ENCODE data around the gene PCDHGA1. TPM values are rescaled to one million over a fixed set of nuclear protein-coding genes. Genes with fewer than 3 reads are reported as not detected.
"Not testable (repeated sequence)": the region's sequence is repeated elsewhere in the genome, so short reads cannot be mapped to it uniquely, and the experiment has no call there.

PCDHGA1 gene
- polyA plus RNA-seq, 2 of the 4 experiments (the other 2 are of a cell fraction): 0.32 to 0.71 TPM

DNA sequence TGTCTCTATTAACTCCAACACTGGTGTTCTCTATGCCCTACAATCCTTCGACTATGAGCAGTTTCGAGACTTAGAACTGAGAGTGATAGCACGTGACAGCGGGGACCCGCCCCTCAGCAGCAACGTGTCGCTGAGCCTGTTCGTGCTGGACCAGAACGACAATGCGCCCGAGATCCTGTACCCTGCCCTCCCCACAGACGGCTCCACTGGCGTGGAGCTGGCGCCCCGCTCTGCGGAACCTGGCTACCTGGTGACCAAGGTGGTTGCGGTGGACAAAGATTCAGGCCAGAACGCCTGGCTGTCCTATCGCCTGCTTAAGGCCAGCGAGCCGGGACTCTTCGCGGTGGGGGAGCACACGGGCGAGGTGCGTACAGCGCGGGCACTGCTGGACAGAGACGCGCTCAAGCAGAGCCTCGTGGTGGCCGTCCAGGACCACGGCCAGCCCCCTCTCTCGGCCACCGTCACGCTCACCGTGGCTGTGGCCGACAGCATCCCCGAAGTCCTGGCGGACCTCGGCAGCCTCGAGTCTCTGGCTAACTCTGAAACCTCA, 92.5 kb downstream of the PCDHGA1 start:
- Histone ChIP-seq H3K27ac (no peak overlapping the region), H3K4me1 (no peaks in the 10 kb centered on the region), H3K4me3 (no peak overlapping the region), H3K9me3 (peaks cover 81% of the 10 kb centered on the region), H3K4me2 (no peak overlapping the region)
- ChIA-PET POLR2A (no interaction called here), CTCF (interaction anchor here (1.2 to 1.5 kb wide), 2 partner anchors 73 to 141 kb away, joined by 3 to 7 read pairs; partner anchors contain the start of gene PCDHGB1)
- DNase-seq (ENCODE audit: low read depth in 1 of 2, low spot score in 1 of 2): no peak
- TF ChIP-seq ZFP36 (IDR thresholded peaks at IDR 0.05; ENCODE audit: borderline replicate concordance, partially characterized antibody): no peak
- TF ChIP-seq HOXA7 (CRISPR knock-in tag; IDR thresholded peaks at IDR 0.05): no peak
- no peak for FAIRE-seq
- WGBS (ENCODE audit: missing lambda C conversion rate): 81% methylated on average over 25 of the region's 42 CpGs
- ATAC-seq: no peak

DNA sequence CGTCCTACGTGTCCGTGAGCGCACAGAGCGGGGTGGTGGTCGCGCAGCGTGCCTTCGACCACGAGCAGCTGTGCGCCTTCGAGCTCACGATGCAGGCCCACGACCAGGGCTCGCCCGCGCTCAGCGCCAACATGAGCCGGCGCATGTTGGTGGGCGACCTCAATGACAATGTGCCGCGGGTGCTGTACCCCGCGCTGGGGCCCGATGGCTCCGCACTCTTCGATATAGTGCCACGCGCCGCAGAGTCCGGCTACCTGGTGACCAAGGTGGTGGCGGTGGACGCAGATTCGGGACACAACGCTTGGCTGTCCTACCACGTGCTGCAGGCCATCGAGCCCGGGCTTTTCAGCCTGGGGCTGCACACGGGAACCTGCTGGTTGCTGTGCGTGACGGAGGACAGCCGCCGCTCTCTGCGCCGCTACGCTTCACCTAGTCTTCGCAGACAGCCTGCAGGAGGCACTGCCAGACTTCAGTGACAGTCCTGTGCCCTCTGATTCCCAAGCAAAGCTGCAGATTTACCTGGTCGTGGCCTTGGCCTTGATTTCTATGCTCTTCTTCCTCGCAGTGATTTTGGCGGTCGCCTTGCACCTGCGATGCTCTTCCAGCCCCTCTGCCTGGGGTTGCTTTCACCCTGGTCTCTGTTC, 97.6 kb downstream of the PCDHGA1 start:
- H3K4me2 ChIP-seq: no peak overlapping the region
- no peak for DNase-seq (ENCODE audit: low read depth in 1 of 2, low spot score in 1 of 2)
- H3K4me3 ChIP-seq: no peak overlapping the region
- no peak for FAIRE-seq
- WGBS (ENCODE audit: missing lambda C conversion rate): 83% methylated on average over 41 of the region's 53 CpGs
- no peak overlapping the region for H3K27ac ChIP-seq
- TF ChIP-seq CEBPB (IDR thresholded peaks at IDR 0.05): no peak
- TF ChIP-seq HDAC2 (IDR thresholded peaks at IDR 0.05): no peak
- no peak for TF ChIP-seq EHF (CRISPR knock-in tag; IDR thresholded peaks at IDR 0.05)
- TF ChIP-seq FOSB (CRISPR knock-in tag; IDR thresholded peaks at IDR 0.05): no peak
- no peak for TF ChIP-seq KDM1A (IDR thresholded peaks at IDR 0.05; ENCODE audit: low read depth)
- no peak for TF ChIP-seq EP300 (IDR thresholded peaks at IDR 0.05)
- no peak for TF ChIP-seq EHMT2 (IDR thresholded peaks at IDR 0.05; ENCODE audit: low read depth)
- TF ChIP-seq MYC (IDR thresholded peaks at IDR 0.05; ENCODE audit: borderline replicate concordance, low read length): no peak
- TF ChIP-seq ZFP36 (IDR thresholded peaks at IDR 0.05; ENCODE audit: borderline replicate concordance, partially characterized antibody): no peak
- TF ChIP-seq, protein P1, sequence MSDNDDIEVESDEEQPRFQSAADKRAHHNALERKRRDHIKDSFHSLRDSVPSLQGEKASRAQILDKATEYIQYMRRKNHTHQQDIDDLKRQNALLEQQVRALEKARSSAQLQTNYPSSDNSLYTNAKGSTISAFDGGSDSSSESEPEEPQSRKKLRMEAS (IDR thresholded peaks at IDR 0.05): no peak
- TF ChIP-seq POLR2AphosphoS2 (conservative IDR thresholded peaks at IDR 0.05; ENCODE audit: low read length): no peak
- ATAC-seq: no peak
- ChIA-PET POLR2A (no interaction called here), CTCF (interaction anchor here (0.6 to 1.6 kb wide), 3 partner anchors 58 to 131 kb away, joined by 3 read pairs; partner anchors contain the start of gene PCDHGB3)
- H3K4me1 ChIP-seq: no peaks in the 10 kb centered on the region
- H3K9me3 ChIP-seq: peaks cover 75% of the 10 kb centered on the region

DNA sequence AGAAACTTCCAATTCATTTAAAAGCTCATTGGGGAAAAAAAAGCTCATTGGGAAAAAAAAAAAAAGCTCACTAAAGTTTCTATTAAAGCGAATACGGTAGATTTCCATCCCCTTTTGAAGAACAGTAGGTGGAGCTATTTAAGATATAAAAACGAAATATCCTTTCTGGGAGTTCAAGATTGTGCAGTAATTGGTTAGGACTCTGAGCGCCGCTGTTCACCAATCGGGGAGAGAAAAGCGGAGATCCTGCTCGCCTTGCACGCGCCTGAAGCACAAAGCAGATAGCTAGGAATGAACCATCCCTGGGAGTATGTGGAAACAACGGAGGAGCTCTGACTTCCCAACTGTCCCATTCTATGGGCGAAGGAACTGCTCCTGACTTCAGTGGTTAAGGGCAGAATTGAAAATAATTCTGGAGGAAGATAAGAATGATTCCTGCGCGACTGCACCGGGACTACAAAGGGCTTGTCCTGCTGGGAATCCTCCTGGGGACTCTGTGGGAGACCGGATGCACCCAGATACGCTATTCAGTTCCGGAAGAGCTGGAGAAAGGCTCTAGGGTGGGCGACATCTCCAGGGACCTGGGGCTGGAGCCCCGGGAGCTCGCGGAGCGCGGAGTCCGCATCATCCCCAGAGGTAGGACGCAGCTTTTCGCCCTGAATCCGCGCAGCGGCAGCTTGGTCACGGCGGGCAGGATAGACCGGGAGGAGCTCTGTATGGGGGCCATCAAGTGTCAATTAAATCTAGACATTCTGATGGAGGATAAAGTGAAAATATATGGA, 100.2 kb downstream of the PCDHGA1 start, which contains the start of gene PCDHGA12:
TSS of gene PCDHGA12 (plus strand) at position 176 of the 782 bp plus-strand sequence. CDS start at position 429, 253 bp downstream.
- no peaks in the 10 kb centered on the region for H3K4me1 ChIP-seq
- no peak within 1 kb of the TSS for H3K27ac ChIP-seq
- H3K4me3 ChIP-seq: no peak within 1 kb of the TSS
- peaks cover 66% of the 10 kb centered on the region for H3K9me3 ChIP-seq
- ChIA-PET POLR2A (no interaction called here), CTCF (interaction anchor here (0.8 to 1.4 kb wide), 5 partner anchors 10 to 137 kb away, joined by 3 to 4 read pairs (median 3); partner anchors contain the start of genes PCDHGA11 and TAF7)
- ATAC-seq (peak in 1 of 2 experiments; percentile 73; a peak in 3 of 6 replicates), DNase-seq (ENCODE audit: low read depth in 1 of 2, low spot score in 1 of 2) (peak; percentile 21 to 62), FAIRE-seq (no peak)
- no peak within 1 kb of the TSS for H3K4me2 ChIP-seq
- 62% methylated on average over 33 of the region's 33 CpGs for WGBS (ENCODE audit: missing lambda C conversion rate)
- TF ChIP-seq, protein P2, sequence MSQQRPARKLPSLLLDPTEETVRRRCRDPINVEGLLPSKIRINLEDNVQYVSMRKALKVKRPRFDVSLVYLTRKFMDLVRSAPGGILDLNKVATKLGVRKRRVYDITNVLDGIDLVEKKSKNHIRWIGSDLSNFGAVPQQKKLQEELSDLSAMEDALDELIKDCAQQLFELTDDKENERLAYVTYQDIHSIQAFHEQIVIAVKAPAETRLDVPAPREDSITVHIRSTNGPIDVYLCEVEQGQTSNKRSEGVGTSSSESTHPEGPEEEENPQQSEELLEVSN (IDR thresholded peaks at IDR 0.05; ENCODE audit: borderline replicate concordance, low read depth): no peak
- TF ChIP-seq MAFK (IDR thresholded peaks at IDR 0.05; ENCODE audit: partially characterized antibody) (no peak), RAD21 (conservative IDR thresholded peaks at IDR 0.05 in 1 of 2, IDR thresholded peaks at IDR 0.05 in 1 of 2) (peak in 1 of 2 experiments; percentile 42; a peak in 2 of 5 replicates)

DNA sequence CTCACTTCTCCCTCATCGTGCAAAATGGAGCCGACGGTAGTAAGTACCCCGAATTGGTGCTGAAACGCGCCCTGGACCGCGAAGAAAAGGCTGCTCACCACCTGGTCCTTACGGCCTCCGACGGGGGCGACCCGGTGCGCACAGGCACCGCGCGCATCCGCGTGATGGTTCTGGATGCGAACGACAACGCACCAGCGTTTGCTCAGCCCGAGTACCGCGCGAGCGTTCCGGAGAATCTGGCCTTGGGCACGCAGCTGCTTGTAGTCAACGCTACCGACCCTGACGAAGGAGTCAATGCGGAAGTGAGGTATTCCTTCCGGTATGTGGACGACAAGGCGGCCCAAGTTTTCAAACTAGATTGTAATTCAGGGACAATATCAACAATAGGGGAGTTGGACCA, 101.0 kb downstream of the PCDHGA1 start:
- H3K4me3 ChIP-seq: no peak overlapping the region
- peaks cover 59% of the 10 kb centered on the region for H3K9me3 ChIP-seq
- H3K27ac ChIP-seq: no peak overlapping the region
- no peaks in the 10 kb centered on the region for H3K4me1 ChIP-seq
- ChIA-PET POLR2A (no interaction called here), CTCF (interaction anchor here (1.1 to 1.3 kb wide), 2 partner anchors 40 to 136 kb away, joined by 3 read pairs; no protein-coding TSS in a partner anchor)
- H3K4me2 ChIP-seq: no peak overlapping the region
- TF ChIP-seq FOSB (CRISPR knock-in tag; IDR thresholded peaks at IDR 0.05) (no peak), GATA3 (IDR thresholded peaks at IDR 0.05; ENCODE audit: borderline replicate concordance) (no peak), CBX2 (IDR thresholded peaks at IDR 0.05; ENCODE audit: borderline replicate concordance, low read depth) (no peak)
- TF ChIP-seq, protein P3, sequence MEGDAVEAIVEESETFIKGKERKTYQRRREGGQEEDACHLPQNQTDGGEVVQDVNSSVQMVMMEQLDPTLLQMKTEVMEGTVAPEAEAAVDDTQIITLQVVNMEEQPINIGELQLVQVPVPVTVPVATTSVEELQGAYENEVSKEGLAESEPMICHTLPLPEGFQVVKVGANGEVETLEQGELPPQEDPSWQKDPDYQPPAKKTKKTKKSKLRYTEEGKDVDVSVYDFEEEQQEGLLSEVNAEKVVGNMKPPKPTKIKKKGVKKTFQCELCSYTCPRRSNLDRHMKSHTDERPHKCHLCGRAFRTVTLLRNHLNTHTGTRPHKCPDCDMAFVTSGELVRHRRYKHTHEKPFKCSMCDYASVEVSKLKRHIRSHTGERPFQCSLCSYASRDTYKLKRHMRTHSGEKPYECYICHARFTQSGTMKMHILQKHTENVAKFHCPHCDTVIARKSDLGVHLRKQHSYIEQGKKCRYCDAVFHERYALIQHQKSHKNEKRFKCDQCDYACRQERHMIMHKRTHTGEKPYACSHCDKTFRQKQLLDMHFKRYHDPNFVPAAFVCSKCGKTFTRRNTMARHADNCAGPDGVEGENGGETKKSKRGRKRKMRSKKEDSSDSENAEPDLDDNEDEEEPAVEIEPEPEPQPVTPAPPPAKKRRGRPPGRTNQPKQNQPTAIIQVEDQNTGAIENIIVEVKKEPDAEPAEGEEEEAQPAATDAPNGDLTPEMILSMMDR (IDR thresholded peaks at IDR 0.05): no peak
- no peak for ATAC-seq
- no peak for DNase-seq (ENCODE audit: low read depth in 1 of 2, low spot score in 1 of 2)
- WGBS (ENCODE audit: missing lambda C conversion rate): 87% methylated on average over 37 of the region's 37 CpGs
- no peak for FAIRE-seq

DNA sequence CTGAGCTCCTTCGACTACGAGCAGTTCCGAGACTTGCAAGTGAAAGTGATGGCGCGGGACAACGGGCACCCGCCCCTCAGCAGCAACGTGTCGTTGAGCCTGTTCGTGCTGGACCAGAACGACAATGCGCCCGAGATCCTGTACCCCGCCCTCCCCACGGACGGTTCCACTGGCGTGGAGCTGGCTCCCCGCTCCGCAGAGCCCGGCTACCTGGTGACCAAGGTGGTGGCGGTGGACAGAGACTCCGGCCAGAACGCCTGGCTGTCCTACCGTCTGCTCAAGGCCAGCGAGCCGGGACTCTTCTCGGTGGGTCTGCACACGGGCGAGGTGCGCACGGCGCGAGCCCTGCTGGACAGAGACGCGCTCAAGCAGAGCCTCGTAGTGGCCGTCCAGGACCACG, 102.0 kb downstream of the PCDHGA1 start:
- WGBS (ENCODE audit: missing lambda C conversion rate): 75% methylated on average over 26 of the region's 38 CpGs

DNA sequence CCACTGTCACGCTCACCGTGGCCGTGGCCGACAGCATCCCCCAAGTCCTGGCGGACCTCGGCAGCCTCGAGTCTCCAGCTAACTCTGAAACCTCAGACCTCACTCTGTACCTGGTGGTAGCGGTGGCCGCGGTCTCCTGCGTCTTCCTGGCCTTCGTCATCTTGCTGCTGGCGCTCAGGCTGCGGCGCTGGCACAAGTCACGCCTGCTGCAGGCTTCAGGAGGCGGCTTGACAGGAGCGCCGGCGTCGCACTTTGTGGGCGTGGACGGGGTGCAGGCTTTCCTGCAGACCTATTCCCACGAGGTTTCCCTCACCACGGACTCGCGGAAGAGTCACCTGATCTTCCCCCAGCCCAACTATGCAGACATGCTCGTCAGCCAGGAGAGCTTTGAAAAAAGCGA, 102.4 kb downstream of the PCDHGA1 start:
- peaks cover 45% of the 10 kb centered on the region for H3K9me3 ChIP-seq
- CTCF ChIA-PET: interaction anchor here (0.7 kb wide), 1 partner anchor 125 kb away, joined by 3 read pairs; no protein-coding TSS in a partner anchor
- H3K4me3 ChIP-seq; POLR2A ChIA-PET; FAIRE-seq; DNase-seq (ENCODE audit: low read depth in 1 of 2, low spot score in 1 of 2); H3K4me2 ChIP-seq; H3K27ac ChIP-seq; H3K4me1 ChIP-seq; ATAC-seq: not testable (repeated sequence)
- WGBS (ENCODE audit: missing lambda C conversion rate): 68% methylated on average over 24 of the region's 29 CpGs

More for the DNA sequence above, 102.0 kb downstream of the PCDHGA1 start:
- POLR2A ChIA-PET; H3K4me1 ChIP-seq; DNase-seq (ENCODE audit: low read depth in 1 of 2, low spot score in 1 of 2); FAIRE-seq; H3K27ac ChIP-seq; CTCF ChIA-PET; H3K4me2 ChIP-seq; H3K4me3 ChIP-seq; ATAC-seq: not testable (repeated sequence)
- H3K9me3 ChIP-seq: peaks cover 49% of the 10 kb centered on the region
